HG03196 (cell line): ENCODE data around the gene BRINP2.

ENCODE experiments used
- ATAC-seq: cut with Tn5 transposase; IDR thresholded peaks from one replicate; pipeline ENCODE4 v1.9.1; 2021; ENCODE audit not compliant: unreplicated experiment

Gene BRINP2

DNA sequence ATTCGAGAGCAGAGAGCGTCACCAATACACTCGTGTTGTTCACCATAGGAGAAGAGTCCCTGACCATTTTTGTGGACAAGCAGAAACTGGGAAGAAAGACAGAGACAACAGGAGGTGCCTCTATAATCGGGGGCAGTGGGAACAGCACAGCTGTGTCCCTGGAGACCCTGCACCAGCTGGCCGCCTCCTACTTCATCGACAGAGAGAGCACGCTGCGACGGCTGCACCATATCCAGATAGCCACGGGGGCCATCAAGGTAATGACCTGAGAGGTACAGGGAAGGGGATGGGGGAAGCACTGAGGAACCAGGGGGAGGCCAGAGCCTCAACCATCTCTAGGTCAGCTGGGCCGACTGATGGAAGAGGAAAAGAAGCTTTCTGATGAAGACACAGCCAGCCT, 86.4 kb downstream of the BRINP2 start:
- ATAC-seq = no peak

DNA sequence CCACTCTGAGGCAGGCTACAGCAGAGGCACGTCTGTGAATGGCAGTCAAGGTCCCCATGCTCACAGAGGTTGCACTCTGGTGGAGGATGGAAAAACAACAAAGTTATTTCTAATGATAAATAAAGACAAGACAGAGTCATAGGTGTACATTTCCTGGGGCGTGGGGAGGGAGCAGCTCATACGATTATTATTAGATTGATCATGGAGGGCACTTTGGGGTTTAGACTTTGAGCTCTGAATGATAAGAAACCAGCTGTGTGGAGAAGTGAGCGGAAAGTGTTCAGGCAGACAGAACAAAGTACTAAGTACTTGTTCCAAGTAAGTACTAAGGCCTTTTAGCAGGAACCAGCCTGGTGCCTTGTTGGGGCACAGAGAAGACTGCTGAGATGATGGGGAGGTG, 86.8 kb downstream of the BRINP2 start:
- ATAC-seq = no peak

DNA sequence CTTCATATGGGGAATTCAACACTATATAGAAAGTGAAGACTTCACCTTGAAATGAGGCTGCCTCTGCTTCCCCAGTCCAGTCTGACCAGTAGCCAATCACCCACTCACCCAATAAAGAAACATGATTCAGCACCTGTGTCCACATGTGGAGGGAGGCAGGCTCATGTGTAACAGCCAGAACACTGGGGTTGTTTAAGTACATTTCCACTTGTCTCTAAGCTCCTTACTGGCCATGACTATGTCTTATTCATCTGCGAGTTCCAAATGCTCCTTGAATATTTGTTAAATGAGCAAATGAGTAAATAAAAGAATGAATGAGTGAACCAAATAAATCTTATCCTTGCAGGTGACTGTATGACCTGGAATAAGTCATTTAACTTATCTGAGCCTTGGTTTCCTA, 100.1 kb downstream of the BRINP2 start:
- no peak for ATAC-seq

DNA sequence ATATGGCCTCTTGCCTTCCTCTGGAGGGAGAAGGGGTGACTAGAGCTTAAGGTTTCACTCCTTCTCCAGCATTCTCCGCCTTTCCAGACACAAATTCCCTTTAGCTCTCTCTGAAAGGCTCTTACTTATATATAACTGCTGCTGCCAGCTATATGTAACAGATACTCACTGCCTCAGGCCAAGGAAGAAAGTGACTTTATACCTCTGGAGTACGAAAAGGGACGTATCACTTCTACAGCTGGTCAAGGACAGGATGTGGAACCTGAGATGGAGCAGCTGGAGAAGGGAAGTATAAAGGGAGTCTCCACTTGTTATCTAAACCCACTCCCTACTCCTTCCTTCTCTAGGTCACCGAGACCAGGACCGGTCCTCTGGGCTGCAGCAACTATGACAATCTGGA, 102.4 kb downstream of the BRINP2 start:
- ATAC-seq = no peak

DNA sequence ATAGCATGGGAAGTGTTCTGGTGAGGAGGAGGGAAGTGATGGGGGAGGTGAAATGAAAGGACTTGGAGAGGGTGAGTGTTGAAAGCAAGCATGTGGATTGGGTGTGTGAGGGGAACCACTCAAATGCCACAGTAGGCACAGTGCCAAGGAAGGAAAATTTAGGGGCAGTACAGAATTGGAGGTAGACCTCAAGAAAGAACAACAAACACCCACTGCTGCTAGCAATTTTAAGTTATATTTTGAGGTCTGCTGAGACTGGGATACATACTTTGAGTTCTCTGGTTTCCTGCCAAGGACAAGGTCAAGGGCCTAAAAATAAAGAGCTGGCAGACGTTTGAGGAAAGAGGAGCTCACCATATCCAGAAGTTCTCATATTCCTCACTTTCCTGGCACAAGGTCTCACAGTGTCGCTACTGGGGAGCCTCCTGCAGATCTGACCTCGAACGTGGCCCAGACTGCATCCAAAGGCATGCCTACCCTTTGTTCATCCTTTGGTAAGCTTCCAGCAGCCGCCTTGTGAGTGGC, 104.0 kb downstream of the BRINP2 start:
- ATAC-seq = no peak

DNA sequence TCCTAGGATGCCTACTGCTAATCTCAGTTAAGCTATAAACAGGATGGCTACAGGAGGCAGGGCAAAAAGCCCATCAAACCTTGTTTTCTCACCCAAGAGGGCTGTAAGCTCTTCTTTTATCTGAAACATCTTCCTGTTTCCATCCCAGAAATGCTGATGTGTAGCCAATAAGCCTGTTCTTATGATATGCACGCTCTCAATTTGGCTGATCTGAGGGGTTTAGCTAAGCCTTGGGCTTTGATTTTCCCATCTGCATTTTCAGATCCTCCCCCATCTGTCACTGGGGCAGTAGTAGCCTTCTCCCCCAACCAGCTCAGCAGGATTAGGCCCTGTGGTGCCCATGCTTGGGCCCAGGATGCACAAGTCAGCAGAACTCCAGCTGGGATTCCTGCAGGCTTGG, 105.0 kb downstream of the BRINP2 start:
- no peak for ATAC-seq

DNA sequence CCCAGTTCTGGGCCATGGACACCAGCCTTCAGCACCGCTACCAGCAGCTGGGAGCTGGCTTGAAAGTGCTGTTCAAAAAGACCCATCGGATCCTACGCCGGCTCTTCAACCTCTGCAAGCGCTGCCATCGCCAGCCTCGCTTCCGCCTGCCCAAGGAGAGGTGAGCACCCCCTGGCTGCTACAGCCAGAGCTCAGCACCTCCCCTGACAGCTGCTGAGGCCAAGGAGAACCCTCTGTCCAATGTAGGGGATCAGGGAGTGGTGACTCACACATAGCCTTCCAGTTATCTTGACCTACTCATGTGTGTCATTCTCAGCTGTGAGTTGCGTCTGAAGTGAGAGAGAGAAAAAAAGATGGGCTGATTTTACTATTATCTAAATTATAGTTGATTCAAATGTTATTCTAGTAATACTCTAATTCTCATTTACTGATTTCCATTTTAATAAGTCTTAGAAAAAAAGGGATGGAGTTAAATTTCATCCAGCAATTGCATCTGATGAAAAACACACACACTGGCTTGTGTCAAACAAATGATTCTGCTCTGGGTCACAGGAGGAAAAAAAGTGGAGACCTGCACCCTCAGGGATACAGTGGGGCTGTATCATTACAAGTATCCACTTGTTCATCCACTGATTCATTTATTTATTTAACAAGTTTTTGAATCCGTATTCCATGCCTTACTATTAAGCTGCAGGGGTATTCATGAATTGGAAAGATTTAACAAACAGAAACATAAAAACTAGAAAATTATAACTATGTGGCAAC, 108.0 kb downstream of the BRINP2 start:
- ATAC-seq = no peak

DNA sequence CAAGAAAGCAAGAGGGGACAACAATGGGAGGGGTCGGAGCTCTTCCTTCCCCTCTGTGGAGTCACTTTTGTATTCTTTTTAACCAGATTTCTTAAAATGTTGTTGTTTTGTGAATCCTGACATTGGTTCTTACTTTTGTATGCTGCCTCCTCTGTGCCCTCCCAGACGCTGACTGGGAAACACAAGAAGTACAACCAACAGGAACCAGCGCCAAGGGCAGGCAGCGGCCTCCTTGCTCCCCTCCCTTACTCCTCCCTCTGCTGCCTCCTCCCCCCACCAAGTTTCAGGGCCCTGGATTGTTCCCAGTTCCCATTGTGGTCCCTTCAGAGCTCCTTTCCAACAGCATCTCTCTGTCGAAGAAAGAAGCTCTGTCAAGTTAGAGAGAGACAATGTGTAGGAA, 111.1 kb downstream of the BRINP2 start:
- ATAC-seq = no peak

DNA sequence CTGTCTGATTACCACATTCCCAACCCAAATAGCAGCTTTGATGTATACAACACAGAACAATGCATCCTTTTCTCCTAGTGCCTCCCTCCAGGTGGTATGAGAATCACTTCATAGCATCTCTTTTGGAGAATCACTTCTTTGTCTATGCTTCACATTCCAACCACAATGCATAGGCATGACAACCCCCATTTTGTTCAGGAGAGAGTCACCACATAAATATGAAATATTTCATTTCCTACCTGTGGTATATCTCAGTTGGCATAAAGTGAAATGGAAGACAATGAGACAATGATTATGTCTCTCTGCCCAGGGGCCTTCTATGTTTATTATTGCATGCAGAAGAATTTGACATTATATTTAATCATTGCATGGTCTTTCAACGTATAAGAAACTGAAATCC, 112.2 kb downstream of the BRINP2 start:
- no peak for ATAC-seq

DNA sequence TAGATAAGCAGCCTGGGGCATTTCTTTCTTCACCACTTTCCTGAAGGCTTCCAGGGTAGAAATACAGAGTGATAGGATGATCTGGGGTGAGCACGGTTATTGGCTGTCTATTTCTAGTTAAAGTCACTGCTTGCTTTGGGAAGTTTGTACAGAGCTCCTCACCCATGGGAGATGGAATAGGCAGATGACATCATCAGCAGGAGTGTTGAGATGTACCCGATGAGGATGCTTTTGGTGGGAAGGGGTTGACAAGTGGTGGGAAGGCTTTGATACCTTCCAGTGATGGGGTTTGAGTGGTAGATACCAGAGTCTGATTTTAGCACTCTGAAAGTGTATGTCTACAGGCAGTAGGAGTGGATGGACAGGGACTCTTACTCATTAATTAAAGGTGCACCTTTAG, 112.6 kb downstream of the BRINP2 start:
- no peak for ATAC-seq

DNA sequence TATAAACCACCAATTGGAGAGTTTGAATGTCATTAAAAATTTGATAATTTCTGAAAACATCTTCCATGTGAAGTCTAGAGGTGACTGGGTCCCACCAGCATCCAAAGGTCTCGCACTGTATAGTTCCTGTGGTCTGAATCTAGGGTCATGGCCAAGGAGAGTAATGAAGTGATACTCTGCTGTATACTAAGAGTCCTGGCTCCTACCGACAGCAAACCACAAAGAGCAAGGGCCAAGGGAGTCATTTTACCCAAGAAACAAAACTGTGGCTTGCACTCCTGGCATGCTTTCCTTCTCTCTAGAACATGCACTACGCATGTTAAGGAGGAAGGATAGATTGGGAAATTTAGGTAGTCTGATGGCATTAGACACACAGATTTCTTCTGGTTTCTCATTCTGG, 115.6 kb downstream of the BRINP2 start:
- ATAC-seq = no peak

DNA sequence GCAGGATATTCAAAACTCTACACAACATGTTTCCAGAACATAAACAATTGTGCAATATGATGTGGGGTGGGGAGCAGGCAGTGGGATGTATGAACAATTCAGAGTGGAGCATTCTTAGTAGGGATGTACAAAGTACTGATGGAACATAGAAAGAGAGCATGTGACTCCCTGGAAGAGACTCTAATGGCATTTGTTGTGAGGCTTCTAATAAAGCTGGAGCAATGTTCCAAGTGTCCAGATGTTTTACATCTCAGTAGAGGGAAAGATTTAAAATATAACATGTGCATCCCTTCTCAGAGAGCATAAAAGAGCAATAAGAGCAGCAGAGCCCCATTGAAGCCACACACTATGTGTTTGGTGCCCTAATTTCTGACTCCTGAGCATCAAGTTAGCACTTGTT, 116.5 kb downstream of the BRINP2 start:
- ATAC-seq = no peak

DNA sequence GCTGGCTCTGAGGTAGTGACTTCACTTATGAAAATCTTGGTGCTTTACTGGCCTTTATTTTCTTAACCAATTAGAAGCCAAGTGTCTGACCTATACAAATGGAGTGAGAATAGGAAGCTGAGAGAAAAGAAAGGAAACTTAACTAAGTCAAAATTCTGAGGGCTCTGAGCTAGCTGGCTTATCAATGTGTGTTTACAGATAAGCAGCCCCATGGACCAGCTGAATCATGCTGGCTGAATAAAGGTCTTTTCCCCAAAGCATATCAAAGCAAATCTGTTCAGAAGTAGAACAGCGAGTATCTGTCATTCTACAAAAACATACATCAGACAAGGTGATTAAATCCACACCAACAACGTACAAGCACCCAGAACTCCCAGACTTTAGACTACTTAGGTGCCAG, 117.2 kb downstream of the BRINP2 start:
- ATAC-seq = no peak

DNA sequence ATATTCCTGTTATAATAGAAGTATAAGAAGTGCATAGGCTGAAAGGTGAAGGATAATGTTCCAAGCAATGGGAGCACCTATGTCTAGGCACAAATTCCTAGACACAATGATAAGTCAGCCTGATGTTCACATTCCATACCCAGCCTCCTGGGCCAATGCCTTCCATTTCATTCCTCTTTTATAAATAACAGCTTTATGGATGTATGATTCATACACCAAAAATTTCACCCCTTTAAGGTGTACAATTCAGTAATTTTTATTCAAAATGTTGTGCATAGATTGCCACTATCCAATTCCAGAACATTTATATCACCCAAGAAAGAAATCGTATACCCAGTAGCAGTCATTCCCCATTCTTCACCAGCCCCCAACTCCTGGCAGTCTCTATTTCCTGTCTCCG, 118.8 kb downstream of the BRINP2 start:
- no peak for ATAC-seq

DNA sequence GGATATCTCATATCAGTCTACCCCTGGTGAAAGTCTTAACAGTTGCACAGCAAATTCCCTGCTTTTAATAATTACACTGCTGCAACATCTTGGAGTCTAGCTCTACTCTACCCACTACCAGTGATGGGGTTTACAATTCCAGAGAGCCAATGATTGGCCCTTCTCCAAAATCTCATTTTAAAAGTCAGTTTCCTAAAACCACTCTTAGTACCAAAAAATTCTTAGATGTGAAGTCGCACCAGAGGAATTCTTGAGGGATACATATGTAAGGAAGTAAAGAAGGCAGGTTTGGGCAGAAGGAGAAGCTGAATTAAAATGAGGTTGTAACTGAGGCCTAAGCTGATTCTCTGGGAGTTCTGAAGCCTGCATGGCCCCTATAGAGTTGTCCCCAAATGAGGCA, 129.7 kb downstream of the BRINP2 start:
- ATAC-seq = no peak

DNA sequence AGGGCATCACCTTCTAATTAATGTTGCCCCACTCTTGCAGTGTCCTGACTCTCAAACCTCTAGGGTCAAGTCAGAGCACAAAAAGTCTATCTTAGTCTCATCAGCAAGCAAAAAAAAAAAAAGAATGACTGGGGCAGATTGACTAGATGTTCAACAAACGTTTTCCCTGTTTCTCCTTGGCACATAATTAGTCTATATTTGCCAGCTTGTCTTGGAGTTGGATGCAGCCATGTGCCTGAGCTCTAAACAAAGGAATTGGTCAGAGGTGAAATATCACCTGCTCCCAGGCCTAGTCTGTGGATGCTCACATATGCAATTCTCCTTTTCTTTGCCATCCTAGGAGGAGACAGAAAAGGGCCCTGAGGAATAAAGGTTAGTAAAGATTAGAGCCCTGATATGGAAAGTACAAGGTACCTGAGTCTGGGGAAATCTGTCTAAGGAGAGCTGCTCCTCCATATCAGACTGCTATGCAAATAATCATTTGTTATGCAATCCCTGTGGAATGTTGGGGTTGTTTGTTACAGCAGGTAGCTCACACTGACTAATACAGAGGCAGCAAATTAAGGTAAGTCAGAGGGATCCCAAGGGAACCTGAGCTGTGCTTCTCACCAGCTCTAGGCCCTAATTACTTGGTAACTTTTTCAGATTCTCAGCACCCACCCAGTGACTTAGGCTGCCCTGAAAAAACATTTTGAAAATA, 130.8 kb downstream of the BRINP2 start:
- ATAC-seq = no peak

DNA sequence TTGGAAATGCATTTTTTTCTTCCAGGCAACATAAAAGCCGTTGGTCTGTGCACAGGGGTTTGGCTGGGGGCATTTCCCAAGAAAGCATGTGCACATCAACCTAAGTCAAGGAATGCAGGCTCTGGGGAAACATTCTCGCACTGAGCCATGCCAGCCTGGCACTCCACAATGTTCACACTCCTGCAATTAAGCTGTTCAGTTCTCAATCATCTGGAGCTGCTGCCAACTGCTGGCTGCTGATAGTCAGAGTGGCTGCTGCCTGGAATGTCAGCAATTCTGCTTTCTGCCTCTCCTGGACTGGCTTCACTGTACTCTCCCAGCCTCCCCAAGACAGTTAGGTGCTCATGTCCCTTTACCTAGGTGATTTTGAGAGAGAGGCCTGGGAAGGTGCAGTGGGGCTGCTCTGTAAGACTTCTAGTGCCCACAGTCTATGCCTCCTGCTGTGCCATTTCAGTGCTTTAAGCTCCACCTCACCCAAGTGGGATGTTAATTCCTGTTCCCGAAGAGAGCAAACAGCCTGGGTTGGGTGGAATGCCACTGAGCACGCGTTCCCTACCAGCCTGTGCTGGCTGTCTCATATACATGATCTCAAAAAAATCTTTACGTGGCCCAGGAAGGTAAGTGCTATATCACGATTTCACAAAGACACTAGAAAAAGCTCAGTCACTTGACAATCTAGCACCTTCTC, 131.7 kb downstream of the BRINP2 start:
- ATAC-seq = no peak

DNA sequence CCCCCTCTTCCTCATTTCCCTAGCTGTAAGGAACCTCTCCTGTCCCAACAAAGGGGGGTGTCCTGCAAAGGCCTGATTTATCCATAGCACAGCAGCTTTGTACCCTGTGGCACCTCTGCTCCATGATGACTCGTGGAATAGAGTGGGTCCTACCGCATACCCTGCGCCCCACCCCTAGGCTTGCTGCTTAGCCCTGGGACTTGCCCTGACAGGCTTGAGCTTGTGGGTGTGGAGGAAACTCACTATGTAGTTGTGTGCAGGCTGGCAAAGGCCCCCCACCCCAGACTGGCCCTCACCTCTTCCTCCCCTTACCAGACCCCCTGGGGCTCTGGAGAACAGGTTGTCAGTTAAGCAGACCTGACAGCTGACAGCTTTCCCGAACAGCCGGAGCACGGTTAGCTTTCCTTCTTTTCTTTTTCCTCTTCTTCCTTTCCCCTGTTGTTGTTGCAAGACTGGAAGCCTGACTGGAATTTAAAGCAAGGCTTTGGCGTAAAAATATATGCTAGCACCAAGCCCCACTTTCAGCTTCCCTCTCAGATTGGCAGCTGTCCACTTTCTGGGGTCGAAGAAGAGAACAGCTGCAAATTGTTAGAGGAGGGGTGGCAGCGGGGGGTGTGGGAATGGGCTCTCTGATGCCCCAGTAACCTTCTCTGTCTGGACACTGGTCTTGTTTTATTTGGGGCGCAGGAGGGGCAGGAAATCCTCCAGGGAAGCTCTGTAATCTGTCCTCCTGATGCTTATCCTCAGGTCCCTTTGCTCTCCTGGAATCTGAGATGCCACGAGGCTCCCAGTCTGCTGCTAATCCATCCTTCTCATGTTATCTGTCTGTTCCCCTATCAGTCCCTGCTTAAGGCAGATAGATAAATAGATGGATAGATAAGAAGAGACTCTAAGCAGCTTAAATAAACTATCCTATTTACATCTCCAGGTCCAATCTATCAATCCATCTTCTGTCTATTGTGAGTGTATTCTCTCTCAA, 134.6 kb downstream of the BRINP2 start:
- ATAC-seq = no peak

DNA sequence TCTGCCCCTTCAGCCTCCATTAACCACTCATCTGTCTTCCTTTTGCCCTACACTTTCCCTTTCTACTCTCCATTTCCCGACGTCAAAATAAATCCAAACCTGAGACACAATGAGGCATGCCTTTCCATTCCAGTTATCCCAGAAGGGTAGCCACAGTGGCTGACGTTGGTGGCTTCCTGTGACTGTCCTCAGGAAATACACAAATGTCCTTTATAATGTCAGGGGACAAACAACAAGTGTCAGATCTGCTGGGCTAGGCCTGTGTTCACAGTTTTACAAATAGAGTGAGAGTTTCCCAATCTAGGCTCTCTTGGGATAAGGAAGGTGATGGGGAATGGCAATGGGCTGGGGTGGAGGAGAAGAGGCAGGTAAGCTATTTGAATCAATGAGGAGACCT, 135.3 kb downstream of the BRINP2 start:
- ATAC-seq = no peak

DNA sequence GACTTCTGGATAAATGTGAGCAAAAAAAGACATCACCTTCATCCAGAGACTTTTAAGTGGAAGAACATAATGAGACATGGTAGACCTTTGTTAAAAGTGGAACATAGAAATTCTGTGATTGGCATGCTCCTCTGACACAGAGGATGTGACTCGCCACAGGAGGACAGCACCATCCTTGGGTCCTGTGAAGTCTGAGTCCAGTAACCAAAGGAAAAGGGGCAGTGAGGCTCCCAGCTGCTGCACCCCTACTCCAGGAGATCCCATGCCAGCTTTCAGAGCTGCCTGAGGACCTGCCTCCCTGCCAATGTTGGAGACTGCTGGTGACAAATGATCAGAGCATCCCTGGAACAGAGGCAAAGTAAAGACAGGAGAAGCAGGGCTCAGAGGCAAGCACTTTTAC, 136.2 kb downstream of the BRINP2 start:
- no peak for ATAC-seq

DNA sequence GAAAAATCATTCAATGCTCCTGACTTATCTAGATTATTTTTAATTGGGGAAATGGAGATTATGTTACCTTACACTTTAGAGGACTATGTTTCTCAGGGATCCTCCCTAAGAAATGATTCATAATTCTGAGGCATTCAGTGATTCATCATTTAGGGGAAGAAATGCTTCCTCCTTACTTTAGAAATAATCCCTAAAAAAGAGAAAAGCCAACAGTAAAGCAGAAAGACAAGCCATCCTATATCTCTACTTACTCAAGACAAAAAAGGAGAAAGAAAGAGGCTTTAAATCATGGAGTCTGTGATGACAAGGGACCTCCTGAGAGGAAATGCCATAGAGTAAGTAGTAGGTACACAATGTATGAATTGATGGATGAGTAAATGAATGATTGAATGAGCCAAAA, 137.0 kb downstream of the BRINP2 start:
- ATAC-seq = no peak
